Activated CD8-positive, alpha-beta memory T cell treated with anti-CD3 and anti-CD28 coated beads, Interleukin-2, amount 50 U/mL, for 4 hours (primary cell): ENCODE data around the gene ASPG.

ENCODE experiments used
- DNase-seq: peaks from one replicate; pipeline ENCODE4 v3.0.0-alpha.2; 2020

Gene ASPG

GRCh38 chr14:104138098-104138717, 52.7 kb downstream of the ASPG start, which contains the start of gene KIF26A:
Gene KIF26A, plus strand, starts transcription at chr14:104138587. Its CDS starts 136 bp downstream, at chr14:104138723.
- peak; percentile 36 for DNase-seq

- DNase-seq: no peak
Observed at GRCh38 chr14:104138718-104139459, 53.4 kb downstream of the ASPG start.

- peak; percentile 9 for DNase-seq
Observed at GRCh38 chr14:104139460-104140212, 54.1 kb downstream of the ASPG start.

- peak; percentile 12 for DNase-seq
Observed at GRCh38 chr14:104140213-104140462, 54.6 kb downstream of the ASPG start.

- DNase-seq: peak; percentile 12
Observed at GRCh38 chr14:104140463-104141331, 55.2 kb downstream of the ASPG start.

GRCh38 chr14:104141621-104142091, 56.2 kb downstream of the ASPG start:
- DNase-seq: peak; percentile 13

GRCh38 chr14:104142136-104142945, 56.8 kb downstream of the ASPG start:
- peak; percentile 6 for DNase-seq

- no peak for DNase-seq
Observed at GRCh38 chr14:104142946-104143470, 57.5 kb downstream of the ASPG start.

- peak; percentile 8 for DNase-seq
Observed at GRCh38 chr14:104143521-104144452, 58.3 kb downstream of the ASPG start.

GRCh38 chr14:104144453-104144790, 58.9 kb downstream of the ASPG start:
- no peak for DNase-seq

GRCh38 chr14:104144911-104145825, 59.7 kb downstream of the ASPG start:
- DNase-seq: peak; percentile 9

GRCh38 chr14:104145826-104146601, 60.5 kb downstream of the ASPG start:
- DNase-seq: no peak

GRCh38 chr14:104146651-104147345, 61.3 kb downstream of the ASPG start:
- DNase-seq: no peak

GRCh38 chr14:104147346-104148125, 62.0 kb downstream of the ASPG start:
- no peak for DNase-seq

GRCh38 chr14:104148433-104149277, 63.2 kb downstream of the ASPG start:
- no peak for DNase-seq

GRCh38 chr14:104149278-104149595, 63.7 kb downstream of the ASPG start:
- no peak for DNase-seq
